ENCODE data around the gene ANXA3.
A peak's percentile ranks its signal among the peaks of the same experiment; 100 is the strongest.
"Not testable (repeated sequence)": the region's sequence is repeated elsewhere in the genome, so short reads cannot be mapped to it uniquely, and the experiment has no call there.

The ANXA3 gene

GRCh38 chr4:78543424-78544125 lies 8.0 kb upstream of the ANXA3 start:
- DNase-seq (ENCODE audit: low read depth), result peak; percentile 11

DNA sequence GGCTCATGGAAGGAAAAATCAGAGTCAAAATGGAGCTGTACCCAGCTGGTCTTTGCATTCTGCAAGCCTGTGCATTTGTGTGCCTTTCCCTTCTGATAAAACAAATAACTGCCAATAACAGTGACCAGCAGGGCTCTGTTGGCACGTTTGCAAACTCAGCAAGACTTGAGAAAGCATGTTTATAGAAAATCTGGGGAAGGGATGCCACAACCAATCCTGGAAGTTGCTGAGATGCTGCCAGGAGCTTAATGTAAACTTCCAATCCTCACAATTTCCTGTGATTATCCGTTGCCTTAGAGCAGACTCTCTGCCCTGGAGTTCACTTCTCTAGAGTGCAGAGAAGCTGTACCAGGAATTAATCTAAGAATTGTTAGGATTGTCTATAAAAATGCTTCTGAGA lies 6.9 kb upstream of the ANXA3 start:
- peak; percentile 48 for DNase-seq (ENCODE audit: low read depth)

- no peak for DNase-seq (ENCODE audit: low read depth)
Measured at GRCh38 chr4:78545275-78546246, 6.0 kb upstream of the ANXA3 start.

- not testable (repeated sequence) for DNase-seq (ENCODE audit: low read depth)
Measured at GRCh38 chr4:78547899-78548298, 3.7 kb upstream of the ANXA3 start.

- not testable (repeated sequence) for DNase-seq (ENCODE audit: low read depth)
Measured at GRCh38 chr4:78548889-78549288, 2.7 kb upstream of the ANXA3 start.

GRCh38 chr4:78552389-78553042 lies 946 bp downstream of the ANXA3 start:
- DNase-seq (ENCODE audit: low read depth), result no peak

DNA sequence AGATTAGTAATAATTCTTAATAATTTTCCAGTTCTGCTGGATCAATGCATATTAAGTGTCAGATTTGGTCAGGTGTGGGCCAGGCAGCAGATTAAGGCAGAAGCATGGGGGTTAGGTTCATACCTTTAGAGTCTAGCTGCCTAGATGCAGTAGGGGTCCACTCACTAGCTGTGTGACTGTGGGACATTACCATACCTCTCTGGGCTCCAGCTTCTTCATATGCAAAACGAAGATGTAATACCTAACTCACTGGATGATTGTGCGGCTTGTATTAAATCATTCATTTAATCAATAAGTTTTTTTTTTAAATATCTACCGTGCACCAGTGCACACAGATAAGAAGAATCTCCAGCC lies 1.4 kb downstream of the ANXA3 start:
- no peak for DNase-seq (ENCODE audit: low read depth)

DNA sequence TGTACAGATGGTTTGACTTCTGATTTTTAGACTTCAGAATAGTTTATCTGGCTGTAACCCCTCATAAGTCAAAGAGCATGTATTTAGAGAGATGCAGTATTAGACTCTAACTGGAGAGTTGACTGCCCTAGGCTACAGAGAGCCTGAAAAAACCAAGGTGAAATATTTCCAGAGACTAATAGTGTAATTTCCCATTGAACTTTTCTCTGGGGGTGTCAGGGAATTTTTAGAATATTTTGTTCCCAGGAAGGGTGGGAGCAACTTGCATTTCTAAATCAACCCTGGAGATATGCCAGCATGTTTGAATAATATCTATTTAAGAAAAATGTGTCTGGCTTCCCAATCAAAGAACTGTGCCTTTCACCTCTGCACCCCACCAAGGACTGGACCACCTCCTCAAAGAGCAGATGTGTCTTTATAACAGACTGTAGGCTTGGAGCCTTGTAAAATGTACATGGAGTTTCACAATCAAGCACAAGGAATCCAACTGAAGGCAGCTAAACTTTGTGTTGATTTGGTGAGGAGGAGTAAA lies 2.0 kb downstream of the ANXA3 start:
- DNase-seq (ENCODE audit: low read depth), result no peak

DNA sequence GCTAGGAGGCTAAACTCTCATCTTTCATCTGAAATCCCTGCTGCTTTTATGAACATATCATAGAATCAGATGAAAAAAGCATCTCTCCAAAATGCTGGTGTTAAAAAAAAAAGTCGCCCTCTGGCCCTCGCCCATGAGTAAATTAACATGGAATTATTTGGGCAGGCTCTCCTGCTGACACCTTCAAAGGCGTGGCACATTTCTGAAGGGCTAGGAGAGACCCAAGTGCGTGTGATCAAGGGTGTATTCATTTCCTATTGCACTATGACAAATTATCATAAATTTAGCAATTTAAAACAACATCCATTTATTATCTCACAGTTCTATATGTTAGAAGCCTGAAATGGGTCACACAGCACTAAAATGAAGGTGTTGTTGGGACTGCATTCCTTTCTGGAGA lies 5.1 kb downstream of the ANXA3 start:
- no peak for DNase-seq (ENCODE audit: low read depth)

DNA sequence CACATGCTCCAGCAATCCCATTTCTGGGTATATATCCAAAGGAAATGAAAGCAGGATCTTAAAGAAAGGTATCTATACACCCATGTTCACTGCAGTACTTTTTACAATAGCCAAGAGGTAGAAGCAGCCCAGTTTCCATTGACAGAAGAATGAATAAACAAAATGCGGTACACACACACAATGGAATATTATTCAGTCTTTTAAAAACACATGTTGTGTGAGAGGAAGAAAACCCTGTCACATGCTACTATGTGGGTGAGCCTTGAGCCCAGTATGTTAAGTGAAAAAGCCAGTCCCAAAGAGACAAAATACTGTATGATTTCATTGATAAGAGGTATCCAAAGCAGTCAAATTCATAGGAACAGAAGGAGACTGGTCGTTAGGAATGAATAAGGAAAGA lies 6.3 kb downstream of the ANXA3 start:
- no peak for DNase-seq (ENCODE audit: low read depth)

DNA sequence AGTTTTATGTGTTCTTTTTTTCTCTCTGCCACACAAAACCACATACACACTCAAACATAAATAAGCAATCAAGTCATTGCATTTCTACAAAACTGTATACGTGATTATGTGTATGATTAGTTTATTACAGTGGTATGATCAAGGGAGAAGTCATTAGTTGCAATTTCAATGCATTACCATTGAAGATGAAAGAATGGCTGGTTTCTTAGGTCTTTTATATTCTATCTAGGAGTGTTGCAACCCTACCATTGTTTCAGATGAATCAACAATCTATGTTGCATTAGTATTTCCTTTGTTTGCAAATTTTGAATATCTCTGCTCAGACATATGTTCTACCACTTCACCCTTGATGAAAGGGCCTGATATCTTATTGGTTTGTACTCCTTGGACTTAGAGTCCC lies 6.8 kb downstream of the ANXA3 start:
- no peak for DNase-seq (ENCODE audit: low read depth)

GRCh38 chr4:78560296-78560963 lies 8.9 kb downstream of the ANXA3 start:
- no peak for DNase-seq (ENCODE audit: low read depth)

DNA sequence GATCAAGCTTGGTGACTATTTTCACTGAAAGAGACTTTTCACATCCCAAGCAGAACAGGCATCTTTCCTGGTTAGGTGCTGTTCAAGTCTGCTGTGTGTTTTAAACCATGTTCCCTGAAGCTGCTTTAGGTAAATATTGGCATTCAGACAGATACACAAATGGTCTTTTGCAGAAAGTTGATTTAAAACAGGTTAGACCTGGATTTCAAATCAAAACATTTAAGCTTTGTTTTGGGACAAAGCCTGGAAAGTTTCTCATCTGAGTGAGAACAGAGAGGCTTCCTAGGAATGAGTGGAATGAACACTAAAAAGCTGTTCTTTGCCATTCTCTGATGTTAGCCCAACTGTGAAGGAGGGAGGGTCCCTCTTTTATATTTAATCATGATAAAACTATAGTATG lies 10.1 kb downstream of the ANXA3 start:
- DNase-seq (ENCODE audit: low read depth), result no peak

- no peak for DNase-seq (ENCODE audit: low read depth)
Measured at GRCh38 chr4:78562687-78563086, 11.1 kb downstream of the ANXA3 start.

DNA sequence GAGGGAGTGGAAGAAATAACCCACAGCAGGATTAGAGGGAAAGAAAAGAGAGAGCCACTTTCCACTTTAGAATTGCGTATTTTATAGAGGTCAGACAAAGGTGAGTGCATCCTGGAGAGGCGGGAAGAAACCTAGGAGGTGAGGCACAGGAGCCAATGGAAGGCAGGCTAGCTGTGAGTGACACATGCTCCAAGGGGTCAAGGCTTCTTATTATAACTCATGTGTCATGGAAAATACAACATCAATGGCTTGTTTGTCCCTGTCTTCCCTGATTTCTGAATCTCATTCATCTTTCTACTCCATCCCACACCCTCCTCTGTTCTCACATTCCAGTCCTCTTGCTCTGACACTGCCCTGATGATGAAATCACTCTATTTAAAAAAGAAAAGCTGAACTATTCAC lies 14.4 kb downstream of the ANXA3 start:
- DNase-seq (ENCODE audit: low read depth), result peak; percentile 35

DNA sequence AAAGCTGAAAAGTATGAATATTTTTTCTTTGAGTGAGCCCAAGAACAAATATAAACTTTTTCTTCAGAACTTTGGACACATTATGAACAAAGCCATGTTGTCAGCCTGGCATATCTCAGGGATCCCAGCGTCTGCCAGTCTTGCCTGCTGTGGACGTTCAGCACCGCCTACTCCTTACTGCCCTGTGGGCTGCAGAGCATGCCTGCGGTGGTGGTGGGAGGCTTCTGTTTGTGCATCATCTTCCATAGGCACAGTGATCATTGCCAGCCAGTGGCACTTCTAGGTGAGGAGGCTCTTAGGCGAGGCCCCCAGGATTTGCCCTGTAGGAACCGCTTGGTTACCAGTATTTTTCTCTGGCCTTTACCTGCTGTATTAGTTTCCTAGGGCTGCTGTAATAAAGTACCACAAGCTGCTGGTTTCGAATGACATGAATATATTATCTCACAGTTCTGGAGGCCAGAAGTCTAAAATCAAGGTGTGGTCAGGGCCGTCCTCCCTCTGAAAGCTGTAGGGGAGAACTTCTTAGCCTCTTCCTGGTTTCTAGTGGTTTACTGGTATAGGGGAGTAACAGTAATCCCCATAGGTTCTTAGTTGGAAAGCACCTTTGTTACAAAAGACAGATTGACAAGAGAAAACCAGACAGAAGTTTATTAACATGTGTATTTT lies 15.4 kb downstream of the ANXA3 start:
- no peak for DNase-seq (ENCODE audit: low read depth)

DNA sequence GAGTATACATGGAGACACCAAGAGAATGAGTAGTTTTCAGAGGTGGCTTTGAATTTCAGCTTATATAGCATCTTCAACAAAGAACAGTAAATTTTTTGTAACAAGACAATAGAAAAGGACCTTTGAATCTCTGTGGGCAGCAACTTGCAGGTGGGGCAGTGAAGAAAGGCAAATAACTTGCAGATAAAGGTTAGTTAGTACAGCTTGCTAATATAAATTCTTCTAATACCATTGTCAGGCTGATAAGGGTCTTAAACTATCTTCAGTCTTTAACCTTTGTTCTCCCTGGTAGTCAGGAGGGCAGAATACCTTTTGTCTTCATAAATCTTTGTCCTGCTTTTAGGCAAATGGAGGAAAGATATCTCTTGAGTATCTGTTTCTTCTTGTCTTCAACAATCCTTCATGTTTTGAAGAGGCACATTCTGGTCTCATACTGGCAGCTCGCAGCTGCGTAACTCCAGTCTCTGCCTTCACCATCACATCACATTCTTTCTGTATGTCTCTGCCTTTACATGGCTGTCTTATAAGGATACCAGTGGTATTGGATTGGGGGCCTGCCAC lies 16.0 kb downstream of the ANXA3 start:
- no peak for DNase-seq (ENCODE audit: low read depth)

GRCh38 chr4:78568640-78569305 lies 17.2 kb downstream of the ANXA3 start:
- DNase-seq (ENCODE audit: low read depth), result no peak

- DNase-seq (ENCODE audit: low read depth), result peak; percentile 46
Measured at GRCh38 chr4:78569306-78569821, 17.8 kb downstream of the ANXA3 start.

DNA sequence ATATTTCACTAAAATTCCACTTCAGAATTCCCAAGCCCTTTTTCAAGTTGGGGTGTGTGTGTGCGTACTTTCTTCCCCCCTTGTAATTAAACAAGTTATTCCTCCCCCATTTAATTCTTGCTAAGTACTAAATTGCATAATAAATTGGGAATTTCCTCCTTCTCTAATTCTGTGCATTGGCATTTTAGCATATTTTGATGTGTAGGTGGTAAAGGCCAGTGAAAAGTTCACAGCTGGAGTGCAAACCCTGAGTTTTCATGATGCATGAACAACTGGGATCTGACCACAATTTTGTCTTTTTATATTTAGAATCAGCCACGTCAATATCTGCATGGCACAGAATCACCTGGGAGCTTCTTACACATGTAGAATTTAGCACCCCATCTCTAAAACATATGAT lies 18.5 kb downstream of the ANXA3 start:
- no peak for DNase-seq (ENCODE audit: low read depth)
